MM.1S (cell line): Measurements from ENCODE around the gene PIP4K2A.

Experiments
- DNase-seq: peaks from one replicate; pipeline ENCODE4 v3.0.0-alpha.2; 2015
- H2AFZ ChIP-seq: fragments of 300-600 bp; sonication (generic); 2 replicates; pipeline ENCODE4 v1.6.0; 2016; ENCODE audit warnings: antibody characterized with exemption, low read length
- H3F3A ChIP-seq: fragments of 300-600 bp; sonication (generic); 2 replicates; pipeline ENCODE4 v1.6.1; 2016; ENCODE audit warnings: mild to moderate bottlenecking, antibody characterized with exemption, low read length, moderate library complexity, mixed read lengths; ENCODE audit not compliant: insufficient read depth
- H3K27ac ChIP-seq: fragments of 300-600 bp; sonication (generic); 2 replicates; pipeline ENCODE4 v1.5.1; 2016; ENCODE audit warnings: mild to moderate bottlenecking, low read length
- H3K27me3 ChIP-seq: fragments of 300-600 bp; sonication (generic); replicated peaks from 2 replicates; pipeline ENCODE4 v1.6.0; 2016; ENCODE audit warnings: low read length; ENCODE audit not compliant: insufficient read depth
- H3K36me3 ChIP-seq: fragments of 300-600 bp; sonication (generic); replicated peaks from 2 replicates; pipeline ENCODE4 v1.6.1; 2016; ENCODE audit warnings: mild to moderate bottlenecking, low read length, mixed read lengths; ENCODE audit not compliant: insufficient read depth
- H3K4me1 ChIP-seq: fragments of 300-600 bp; sonication (generic); 2 replicates; pipeline ENCODE4 v1.6.1; 2016; ENCODE audit warnings: low read length, mixed read lengths
- H3K4me2 ChIP-seq: fragments of 300-600 bp; sonication (generic); 2 replicates; pipeline ENCODE4 v1.6.0; 2016; ENCODE audit warnings: low read depth, low read length
- H3K4me3 ChIP-seq: fragments of 300-600 bp; sonication (generic); 2 replicates; pipeline ENCODE4 v1.5.1; 2016; ENCODE audit warnings: low read length, mixed read lengths
- H3K79me2 ChIP-seq: fragments of 300-600 bp; sonication (generic); 2 replicates; pipeline ENCODE4 v1.6.1; 2016; ENCODE audit warnings: mixed run types, low read length, mixed read lengths
- H3K9ac ChIP-seq: fragments of 300-600 bp; sonication (generic); 2 replicates; pipeline ENCODE4 v1.6.1; 2016; ENCODE audit warnings: low read length, mixed read lengths
- H3K9me2 ChIP-seq: fragments of 300-600 bp; sonication (generic); replicated peaks from 2 replicates; pipeline ENCODE4 v1.6.1; 2016; ENCODE audit warnings: mild to moderate bottlenecking, low read length, mixed read lengths; ENCODE audit not compliant: insufficient read depth
- H3K9me3 ChIP-seq: fragments of 300-600 bp; sonication (generic); replicated peaks from 2 replicates; pipeline ENCODE4 v1.6.1; 2016; ENCODE audit warnings: mild to moderate bottlenecking, low read length, mixed read lengths; ENCODE audit not compliant: insufficient read depth
- H4K20me1 ChIP-seq: fragments of 300-600 bp; sonication (generic); 2 replicates; pipeline ENCODE4 v1.6.1; 2016; ENCODE audit warnings: mild to moderate bottlenecking, low read length, moderate library complexity, mixed read lengths; ENCODE audit not compliant: insufficient read depth
- EZH2 ChIP-seq: fragments of 300-600 bp; sonication (generic); optimal IDR thresholded peaks from 2 replicates; pipeline ENCODE3; 2017; ENCODE audit warnings: low read depth, mild to moderate bottlenecking, antibody characterized with exemption, low read length, mixed read lengths
- EZH2phosphoT487 ChIP-seq: fragments of 300-600 bp; sonication (generic); IDR thresholded peaks from 2 replicates; pipeline ENCODE4 v1.6.1; 2018; ENCODE audit warnings: antibody characterized with exemption, low read length
- TF ChIP-seq, protein P1 (sequence below): fragments of 300-600 bp; sonication (generic); IDR thresholded peaks from 2 replicates; pipeline ENCODE4 v1.5.1; 2016; ENCODE audit warnings: antibody characterized with exemption, low read length, mixed read lengths

Gene PIP4K2A

DNA sequence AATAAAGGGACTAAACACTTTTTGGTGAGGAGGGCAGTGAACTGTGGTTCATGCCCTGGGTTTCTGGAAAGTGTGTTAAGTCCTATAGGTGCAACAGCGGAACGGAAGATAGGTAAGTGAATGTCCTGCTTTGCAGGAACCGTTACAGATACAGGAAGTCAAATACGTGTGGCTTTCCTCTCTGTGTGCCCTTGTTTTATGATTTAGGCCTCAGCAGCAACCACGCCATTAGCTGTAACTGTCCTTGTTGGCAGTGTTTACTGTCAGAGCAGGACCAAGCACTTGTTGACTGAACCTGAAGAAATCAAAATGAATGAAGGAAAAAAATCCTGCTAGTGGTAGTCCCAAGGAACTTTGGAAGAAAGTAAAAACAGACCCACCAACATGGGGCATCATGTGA, 150.3 kb downstream of the PIP4K2A start:
- Histone ChIP-seq H3K4me2 (no peak overlapping the region), H3K4me3 (no peak overlapping the region), H3K9me3 (no peaks in the 10 kb centered on the region), H3K27ac (no peak overlapping the region), H3F3A (no peaks in the 10 kb centered on the region), H2AFZ (no peak overlapping the region), H3K36me3 (no peaks in the 10 kb centered on the region), H4K20me1 (no peaks in the 10 kb centered on the region), H3K27me3 (no peaks in the 10 kb centered on the region), H3K4me1 (no peaks in the 10 kb centered on the region), H3K9me2 (no peaks in the 10 kb centered on the region), H3K9ac (no peak overlapping the region), H3K79me2 (no peaks in the 10 kb centered on the region)
- DNase-seq, result no peak
- TF ChIP-seq EZH2 (no peak), EZH2phosphoT487 (no peak)
- TF ChIP-seq, protein P1, sequence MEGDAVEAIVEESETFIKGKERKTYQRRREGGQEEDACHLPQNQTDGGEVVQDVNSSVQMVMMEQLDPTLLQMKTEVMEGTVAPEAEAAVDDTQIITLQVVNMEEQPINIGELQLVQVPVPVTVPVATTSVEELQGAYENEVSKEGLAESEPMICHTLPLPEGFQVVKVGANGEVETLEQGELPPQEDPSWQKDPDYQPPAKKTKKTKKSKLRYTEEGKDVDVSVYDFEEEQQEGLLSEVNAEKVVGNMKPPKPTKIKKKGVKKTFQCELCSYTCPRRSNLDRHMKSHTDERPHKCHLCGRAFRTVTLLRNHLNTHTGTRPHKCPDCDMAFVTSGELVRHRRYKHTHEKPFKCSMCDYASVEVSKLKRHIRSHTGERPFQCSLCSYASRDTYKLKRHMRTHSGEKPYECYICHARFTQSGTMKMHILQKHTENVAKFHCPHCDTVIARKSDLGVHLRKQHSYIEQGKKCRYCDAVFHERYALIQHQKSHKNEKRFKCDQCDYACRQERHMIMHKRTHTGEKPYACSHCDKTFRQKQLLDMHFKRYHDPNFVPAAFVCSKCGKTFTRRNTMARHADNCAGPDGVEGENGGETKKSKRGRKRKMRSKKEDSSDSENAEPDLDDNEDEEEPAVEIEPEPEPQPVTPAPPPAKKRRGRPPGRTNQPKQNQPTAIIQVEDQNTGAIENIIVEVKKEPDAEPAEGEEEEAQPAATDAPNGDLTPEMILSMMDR, result no peak

DNA sequence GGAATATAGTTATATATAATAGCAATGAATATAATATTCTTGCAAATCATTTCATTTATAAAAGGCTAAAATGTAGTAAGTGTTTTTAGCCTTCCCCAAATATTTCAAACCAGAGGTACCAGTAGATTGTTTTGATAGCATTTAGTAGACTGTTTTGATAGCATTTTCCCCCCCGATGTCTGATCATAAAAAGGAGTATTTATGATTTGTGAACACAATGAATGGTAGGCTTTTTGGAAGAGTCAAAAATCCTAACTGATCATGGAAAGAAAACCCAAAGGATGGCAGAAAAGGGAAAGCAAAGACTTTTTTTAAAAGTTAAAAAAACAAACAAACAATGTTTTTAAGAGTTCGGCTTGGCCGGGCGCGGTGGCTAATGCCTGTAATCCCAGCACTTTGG, 152.5 kb downstream of the PIP4K2A start:
- Histone ChIP-seq H3K4me1 (no peaks in the 10 kb centered on the region), H3F3A (no peaks in the 10 kb centered on the region), H3K27me3 (no peaks in the 10 kb centered on the region), H3K36me3 (no peaks in the 10 kb centered on the region), H3K9ac (no peak overlapping the region), H3K4me3 (no peak overlapping the region), H3K79me2 (no peaks in the 10 kb centered on the region), H3K9me3 (no peaks in the 10 kb centered on the region), H3K4me2 (no peak overlapping the region), H2AFZ (no peak overlapping the region), H4K20me1 (no peaks in the 10 kb centered on the region), H3K9me2 (no peaks in the 10 kb centered on the region), H3K27ac (no peak overlapping the region)
- TF ChIP-seq, protein P1, result no peak
- no peak for TF ChIP-seq EZH2phosphoT487
- no peak for TF ChIP-seq EZH2
- DNase-seq, result no peak

DNA sequence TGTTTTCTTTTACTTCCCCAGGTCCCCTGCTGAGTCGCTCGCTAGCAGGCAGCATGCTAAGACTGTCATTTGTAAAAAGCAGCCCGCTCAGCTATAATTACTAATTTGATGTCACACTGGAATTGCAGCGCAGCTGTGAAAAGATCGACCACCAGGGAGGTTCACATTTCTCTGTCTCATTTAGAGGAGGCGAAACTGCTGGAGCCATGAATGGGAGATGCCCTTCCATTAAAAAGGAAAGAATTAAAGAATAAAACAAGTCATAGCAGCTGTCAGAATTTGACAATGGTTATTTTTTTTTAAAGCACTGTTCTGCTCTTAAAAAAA, 153.5 kb downstream of the PIP4K2A start:
- Histone ChIP-seq H3K9me3 (no peaks in the 10 kb centered on the region), H4K20me1 (no peaks in the 10 kb centered on the region), H3K27me3 (no peaks in the 10 kb centered on the region), H3K9ac (no peak overlapping the region), H3K4me1 (no peaks in the 10 kb centered on the region), H2AFZ (no peak overlapping the region), H3K9me2 (no peaks in the 10 kb centered on the region), H3K36me3 (no peaks in the 10 kb centered on the region), H3K27ac (no peak overlapping the region), H3K79me2 (no peaks in the 10 kb centered on the region), H3K4me2 (no peak overlapping the region), H3F3A (no peaks in the 10 kb centered on the region), H3K4me3 (no peak overlapping the region)
- TF ChIP-seq, protein P1, result no peak
- no peak for TF ChIP-seq EZH2phosphoT487
- no peak for TF ChIP-seq EZH2
- no peak for DNase-seq
